Measurements from ENCODE around the gene AP5M1.
"Not testable (repeated sequence)": the region's sequence is repeated elsewhere in the genome, so short reads cannot be mapped to it uniquely, and the experiment has no call there.

The AP5M1 gene

GRCh38 chr14:57245941-57246340, 22.8 kb upstream of the AP5M1 start:
- TF ChIP-seq CTCF (conservative IDR thresholded peaks at IDR 0.05; ENCODE audit: low read depth, low read length): no peak
- no peak for DNase-seq (ENCODE audit: low read depth)
- no peak overlapping the region for H3K4me3 ChIP-seq (ENCODE audit: low read length)

GRCh38 chr14:57246933-57247657, 21.7 kb upstream of the AP5M1 start:
- no peak for DNase-seq (ENCODE audit: low read depth)
- no peak overlapping the region for H3K4me3 ChIP-seq (ENCODE audit: low read length)
- TF ChIP-seq CTCF (conservative IDR thresholded peaks at IDR 0.05; ENCODE audit: low read depth, low read length): no peak

GRCh38 chr14:57254884-57255283, 13.9 kb upstream of the AP5M1 start:
- no peak for TF ChIP-seq CTCF (conservative IDR thresholded peaks at IDR 0.05; ENCODE audit: low read depth, low read length)
- DNase-seq (ENCODE audit: low read depth): no peak

GRCh38 chr14:57258221-57258620, 10.6 kb upstream of the AP5M1 start:
- H3K4me3 ChIP-seq (ENCODE audit: low read length); DNase-seq (ENCODE audit: low read depth): not testable (repeated sequence)

More at GRCh38 chr14:57254884-57255283, 13.9 kb upstream of the AP5M1 start:
- H3K4me3 ChIP-seq (ENCODE audit: low read length): no peak overlapping the region

- no peak for TF ChIP-seq CTCF (conservative IDR thresholded peaks at IDR 0.05; ENCODE audit: low read depth, low read length)
- no peak for DNase-seq (ENCODE audit: low read depth)
- no peak overlapping the region for H3K4me3 ChIP-seq (ENCODE audit: low read length)
Observed at GRCh38 chr14:57259672-57260071, 9.1 kb upstream of the AP5M1 start.

GRCh38 chr14:57261604-57262003, 7.2 kb upstream of the AP5M1 start:
- no peak overlapping the region for H3K4me3 ChIP-seq (ENCODE audit: low read length)
- no peak for TF ChIP-seq CTCF (conservative IDR thresholded peaks at IDR 0.05; ENCODE audit: low read depth, low read length)
- no peak for DNase-seq (ENCODE audit: low read depth)

GRCh38 chr14:57262117-57262516, 6.7 kb upstream of the AP5M1 start:
- TF ChIP-seq CTCF (conservative IDR thresholded peaks at IDR 0.05; ENCODE audit: low read depth, low read length): no peak
- no peak overlapping the region for H3K4me3 ChIP-seq (ENCODE audit: low read length)
- DNase-seq (ENCODE audit: low read depth): no peak

Data from retinal pigment epithelial cell (primary cell).